ENCODE data around the gene IGFBP3. TPM values are rescaled to one million over a fixed set of nuclear protein-coding genes. Genes with fewer than 3 reads are reported as not detected.
"Not testable (repeated sequence)": the region's sequence is repeated elsewhere in the genome, so short reads cannot be mapped to it uniquely, and the experiment has no call there.

IGFBP3 gene
- total RNA-seq, 6 experiments from 2014 or later = 85.9 to 321 (median 183) TPM

- intact Hi-C loops (cut with DNase I) = no loop called here
- Histone ChIP-seq H3K36me3 (no peaks in the 10 kb centered on the region), H3K27ac (no peak overlapping the region), H3K9me3 (no peaks in the 10 kb centered on the region), H3K4me3 (no peak overlapping the region), H3K4me1 (no peaks in the 10 kb centered on the region), H3K27me3 (no peaks in the 10 kb centered on the region)
- ATAC-seq (no peak), DNase-seq (no peak)
- 92% methylated on average over 6 of the region's 6 CpGs for WGBS (ENCODE audit: insufficient coverage, low coverage, low lambda C conversion rate, missing lambda C conversion rate)
- no peak for TF ChIP-seq POLR2A (IDR thresholded peaks at IDR 0.05)
- TF ChIP-seq CTCF (IDR thresholded peaks at IDR 0.05) = no peak
Measured at GRCh38 chr7:45944058-45944457, 23.0 kb upstream of the IGFBP3 start.

- 57% methylated on average over 7 of the region's 7 CpGs for WGBS (ENCODE audit: insufficient coverage, low coverage, low lambda C conversion rate, missing lambda C conversion rate)
- ATAC-seq = no peak
- H3K27ac ChIP-seq = no peak overlapping the region
- no peaks in the 10 kb centered on the region for H3K4me1 ChIP-seq
- no peaks in the 10 kb centered on the region for H3K27me3 ChIP-seq
- intact Hi-C loops (cut with DNase I) = no loop called here
- no peak overlapping the region for H3K4me3 ChIP-seq
- TF ChIP-seq POLR2A (IDR thresholded peaks at IDR 0.05) (no peak), CTCF (IDR thresholded peaks at IDR 0.05) (no peak)
- H3K36me3 ChIP-seq = no peaks in the 10 kb centered on the region
- H3K9me3 ChIP-seq = no peaks in the 10 kb centered on the region
- DNase-seq = no peak
Measured at GRCh38 chr7:45940939-45941338, 19.9 kb upstream of the IGFBP3 start.

- ATAC-seq; H3K36me3 ChIP-seq; H3K27ac ChIP-seq; H3K27me3 ChIP-seq; H3K9me3 ChIP-seq; H3K4me1 ChIP-seq; DNase-seq; intact Hi-C loops (cut with DNase I); H3K4me3 ChIP-seq: not testable (repeated sequence)
- 60% methylated on average over 12 of the region's 14 CpGs for WGBS (ENCODE audit: insufficient coverage, low coverage, low lambda C conversion rate, missing lambda C conversion rate)
Measured at GRCh38 chr7:45940237-45940781, 19.2 kb upstream of the IGFBP3 start.

- Histone ChIP-seq H3K4me3 (no peak overlapping the region), H3K9me3 (no peaks in the 10 kb centered on the region), H3K4me1 (no peaks in the 10 kb centered on the region), H3K27ac (no peak overlapping the region), H3K27me3 (no peaks in the 10 kb centered on the region), H3K36me3 (no peaks in the 10 kb centered on the region)
- DNase-seq = no peak
- WGBS (ENCODE audit: insufficient coverage, low coverage, low lambda C conversion rate, missing lambda C conversion rate) = 94% methylated on average over 10 of the region's 11 CpGs
- no peak for ATAC-seq
- TF ChIP-seq CTCF (IDR thresholded peaks at IDR 0.05) (no peak), POLR2A (IDR thresholded peaks at IDR 0.05) (no peak)
- intact Hi-C loops (cut with DNase I) = no loop called here
Measured at GRCh38 chr7:45939574-45939973, 18.5 kb upstream of the IGFBP3 start.

GRCh38 chr7:45938626-45939302, 17.7 kb upstream of the IGFBP3 start:
- TF ChIP-seq CTCF (IDR thresholded peaks at IDR 0.05) (peak in 2 of 4 donors; percentile 22 to 28), POLR2A (IDR thresholded peaks at IDR 0.05) (no peak)
- Histone ChIP-seq H3K27me3 (no peaks in the 10 kb centered on the region), H3K36me3 (no peaks in the 10 kb centered on the region), H3K4me1 (no peaks in the 10 kb centered on the region), H3K4me3 (no peak overlapping the region), H3K9me3 (no peaks in the 10 kb centered on the region), H3K27ac (no peak overlapping the region)
- peak in 2 of 4 donors; percentile 38 to 52 for ATAC-seq
- intact Hi-C loops (cut with DNase I) = no loop called here
- DNase-seq = no peak
- WGBS (ENCODE audit: insufficient coverage, low coverage, low lambda C conversion rate, missing lambda C conversion rate) = 85% methylated on average over 15 of the region's 22 CpGs

All from right lobe of liver (tissue), 6 donors.